Right lobe of liver (tissue), 6 donors: ENCODE data around the gene SLC22A16. TPM values are rescaled to one million over a fixed set of nuclear protein-coding genes. Genes with fewer than 3 reads are reported as not detected.

ENCODE experiments used
- ATAC-seq, 4 donors: fragments of 200-7000 bp; cut with Tn5 transposase; one replicate each; pipeline ENCODE4 v1.9.1; 2020; ENCODE audit warnings: mild to moderate bottlenecking in 4 of 4, moderate library complexity in 4 of 4
- DNase-seq, 3 donors: peaks; one replicate each; pipeline ENCODE4 v3.0.0-alpha.2; 2020
- H3K27ac ChIP-seq, 3 donors: fragments of 200-600 bp; one replicate each; pipeline ENCODE4 v1.8.0; 2022
- H3K27me3 ChIP-seq, 2 donors: fragments of 200-600 bp; one replicate each; pipeline ENCODE4 v1.8.0; 2022
- H3K36me3 ChIP-seq, 4 donors: fragments of 200-600 bp; sonication (generic) in 1 of 4; one replicate each; pipeline versions ENCODE4 v1.5.1 to v1.8.0; 2017 to 2022; ENCODE audit warnings: control low read depth in 1 of 4
- H3K4me1 ChIP-seq, 4 donors: fragments of 200-600 bp; sonication (generic) in 1 of 4; one replicate each; pipeline versions ENCODE4 v1.5.1 to v1.8.0; 2017 to 2022; ENCODE audit warnings: control low read depth in 1 of 4
- H3K4me3 ChIP-seq, 3 donors: fragments of 200-600 bp; one replicate each; pipeline ENCODE4 v1.8.0; 2022
- H3K9me3 ChIP-seq, 4 donors: fragments of 200-600 bp; sonication (generic) in 1 of 4; one replicate each; pipeline versions ENCODE4 v1.5.1 to v1.8.0; 2017 to 2022; ENCODE audit warnings: control low read depth in 1 of 4
- POLR2A ChIP-seq: fragments of 450-650 bp; IDR thresholded peaks from one replicate; pipeline ENCODE4 v1.6.1; 2017; ENCODE audit warnings: antibody characterized with exemption, mild to moderate bottlenecking
- WGBS: methylation state at CpG from one replicate; pipeline ENCODE4 v1.1.6; 2018; ENCODE audit warnings: low coverage, low lambda C conversion rate; ENCODE audit not compliant: insufficient coverage; ENCODE audit errors: missing lambda C conversion rate; 5-methylcytosine and 5-hydroxymethylcytosine counted together
- intact Hi-C, 2 donors: fragments of 100-400 bp; cut with DNase I; formaldehyde crosslinking; loops; one replicate each; pipeline versions ENCODE4 v1.11.2 to v1.14.1; 2022
- total RNA-seq, 6 experiments: library from RNA; depleted of rRNA in 2 of 6; stranded (reverse); fragments of >200 nt in 2 of 6; fragmentation: NEBNext Ultra II Directional in 3 of 6; extraction: Animal tissue kit (Norgen Biotek cat#: 25700) in 3 of 6; gene quantifications; one replicate each; pipeline versions ENCODE4 v1.1.0 to v1.2.4, GENCODE V29; 2016 to 2023
- TF ChIP-seq, protein P1 (sequence below), 4 donors: fragments of 200-600 bp in 3 of 4; fragments of 450-650 bp in 1 of 4; IDR thresholded peaks; one replicate each; pipeline versions ENCODE4 v1.5.1 to v1.8.0; 2016 to 2022; ENCODE audit warnings: antibody characterized with exemption in 4 of 4, mild to moderate bottlenecking in 2 of 4
- donor health status: DM: no; HTN: yes; CAD: no.
- donor health status: DM: no; HTN: no; CAD: no.
- donor health status: DM: no; HTN: no; CAD: no.
- donor health status: DM: no; HTN: yes; CAD: no.
- donor health status: DM: no; HTN: yes; CAD: no.

Gene SLC22A16
- total RNA-seq, 6 experiments from 2014 or later, result 0.11 to 0.44 (median 0.31) TPM; not detected in 3

DNA sequence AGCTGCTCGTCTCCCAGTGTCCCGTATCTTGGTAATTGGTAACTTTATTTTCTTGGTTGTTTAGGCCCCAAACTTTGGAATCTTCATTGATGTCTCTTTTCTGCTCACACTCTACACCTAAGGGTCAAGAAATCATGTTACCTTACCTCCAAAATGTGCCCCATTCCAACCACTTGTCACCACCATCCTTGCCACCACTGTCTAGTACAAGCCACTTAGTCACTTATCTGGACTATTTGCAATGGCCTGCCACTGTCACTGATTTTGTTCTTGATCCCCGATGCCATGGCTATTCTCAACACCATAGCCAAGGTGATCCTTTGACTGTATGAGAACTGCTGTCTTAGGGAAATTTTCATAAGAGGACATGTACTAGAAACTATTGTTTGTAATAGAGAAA lies 46.0 kb upstream of the SLC22A16 start:
- WGBS, result 97% methylated on average over 3 of the region's 3 CpGs
- ATAC-seq, result no peak

DNA sequence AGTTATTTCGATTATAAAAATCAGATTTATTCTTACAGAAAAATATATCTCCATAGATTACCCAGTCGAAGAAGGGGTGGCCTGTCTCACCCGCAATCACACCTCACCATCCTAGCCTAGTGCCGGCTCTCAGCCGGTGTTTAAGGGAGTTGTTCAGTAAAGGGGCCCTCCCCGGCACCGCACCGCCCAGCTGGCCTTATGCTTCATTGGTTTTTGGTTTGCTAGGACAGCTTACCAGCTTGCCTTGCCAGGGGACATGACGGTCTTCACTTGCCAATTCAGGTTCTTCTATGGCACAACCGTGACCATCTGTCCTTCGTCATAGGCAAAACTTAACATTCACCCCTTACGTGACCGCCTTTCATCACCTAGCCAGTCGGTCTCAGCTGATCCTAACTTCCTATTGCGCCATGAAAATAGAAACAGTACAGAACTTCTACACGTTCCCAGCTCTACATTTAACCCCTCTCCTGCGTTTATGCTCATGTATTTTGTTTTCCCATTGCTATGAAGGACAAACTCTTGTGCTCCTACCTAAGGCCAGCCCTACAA lies 44.7 kb upstream of the SLC22A16 start:
- Histone ChIP-seq H3K9me3 (no peaks in the 10 kb centered on the region), H3K27ac (no peak overlapping the region), H3K4me1 (peaks cover 0 to 23% (median 10%) of the 10 kb centered on the region in 4 donors), H3K4me3 (no peak overlapping the region), H3K27me3 (no peaks in the 10 kb centered on the region), H3K36me3 (no peaks in the 10 kb centered on the region)
- no peak for TF ChIP-seq POLR2A
- TF ChIP-seq, protein P1, sequence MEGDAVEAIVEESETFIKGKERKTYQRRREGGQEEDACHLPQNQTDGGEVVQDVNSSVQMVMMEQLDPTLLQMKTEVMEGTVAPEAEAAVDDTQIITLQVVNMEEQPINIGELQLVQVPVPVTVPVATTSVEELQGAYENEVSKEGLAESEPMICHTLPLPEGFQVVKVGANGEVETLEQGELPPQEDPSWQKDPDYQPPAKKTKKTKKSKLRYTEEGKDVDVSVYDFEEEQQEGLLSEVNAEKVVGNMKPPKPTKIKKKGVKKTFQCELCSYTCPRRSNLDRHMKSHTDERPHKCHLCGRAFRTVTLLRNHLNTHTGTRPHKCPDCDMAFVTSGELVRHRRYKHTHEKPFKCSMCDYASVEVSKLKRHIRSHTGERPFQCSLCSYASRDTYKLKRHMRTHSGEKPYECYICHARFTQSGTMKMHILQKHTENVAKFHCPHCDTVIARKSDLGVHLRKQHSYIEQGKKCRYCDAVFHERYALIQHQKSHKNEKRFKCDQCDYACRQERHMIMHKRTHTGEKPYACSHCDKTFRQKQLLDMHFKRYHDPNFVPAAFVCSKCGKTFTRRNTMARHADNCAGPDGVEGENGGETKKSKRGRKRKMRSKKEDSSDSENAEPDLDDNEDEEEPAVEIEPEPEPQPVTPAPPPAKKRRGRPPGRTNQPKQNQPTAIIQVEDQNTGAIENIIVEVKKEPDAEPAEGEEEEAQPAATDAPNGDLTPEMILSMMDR (IDR thresholded peaks at IDR 0.05), result no peak
- WGBS, result 78% methylated on average over 17 of the region's 17 CpGs
- ATAC-seq (no peak), DNase-seq (no peak)
- intact Hi-C loops, result no loop called here

More for the DNA sequence above, 46.0 kb upstream of the SLC22A16 start:
- H3K27me3 ChIP-seq, result no peaks in the 10 kb centered on the region
- no peak for DNase-seq
- no peaks in the 10 kb centered on the region for H3K9me3 ChIP-seq
- H3K36me3 ChIP-seq, result no peaks in the 10 kb centered on the region
- no peak overlapping the region for H3K27ac ChIP-seq
- intact Hi-C loops, result no loop called here
- TF ChIP-seq, protein P1 (IDR thresholded peaks at IDR 0.05), result no peak
- no peak for TF ChIP-seq POLR2A
- H3K4me1 ChIP-seq, result peaks cover 0 to 12% (median 5%) of the 10 kb centered on the region in 4 donors
- H3K4me3 ChIP-seq, result no peak overlapping the region

DNA sequence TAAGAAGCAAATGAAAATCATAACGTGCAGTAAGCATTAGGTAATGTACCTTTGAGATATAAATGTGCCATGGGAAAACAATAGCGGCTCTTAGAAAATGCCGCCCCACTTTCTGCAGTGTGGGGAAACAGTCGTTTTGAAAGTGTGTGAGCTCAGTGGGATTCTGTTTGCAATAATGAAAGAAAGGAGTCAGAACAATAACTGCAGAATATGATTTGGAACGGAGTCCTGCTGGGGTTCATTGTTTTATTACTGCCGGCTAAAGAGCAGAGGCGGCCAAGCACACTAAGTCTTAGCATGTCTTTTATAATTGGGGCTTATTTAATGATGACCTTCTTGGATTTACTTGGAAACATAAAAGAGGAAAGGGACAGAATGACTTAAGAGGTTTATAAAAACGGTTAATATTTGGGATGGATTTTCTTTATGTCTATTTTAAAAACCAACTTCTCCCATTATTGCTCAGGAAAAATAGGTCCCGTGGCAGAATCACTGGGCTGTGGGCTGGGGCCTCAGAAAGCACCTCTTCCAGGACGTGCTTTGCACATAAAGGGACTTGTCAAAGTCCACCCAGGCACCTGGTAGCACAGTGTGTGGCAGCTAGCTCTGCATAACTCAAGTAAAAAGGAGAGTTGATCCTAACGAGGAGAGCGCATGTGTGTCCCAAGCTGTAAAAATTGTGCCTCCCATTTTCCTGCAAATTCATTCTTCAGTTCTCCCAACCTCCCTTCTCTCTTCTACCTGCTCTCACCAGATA lies 44.0 kb upstream of the SLC22A16 start:
- ATAC-seq (no peak), DNase-seq (no peak)
- 69% methylated on average over 12 of the region's 12 CpGs for WGBS
- H3K27ac ChIP-seq, result no peak overlapping the region
- H3K36me3 ChIP-seq, result no peaks in the 10 kb centered on the region
- intact Hi-C loops, result no loop called here
- H3K27me3 ChIP-seq, result no peaks in the 10 kb centered on the region
- H3K4me1 ChIP-seq, result peaks cover 0 to 24% (median 10%) of the 10 kb centered on the region in 4 donors
- H3K4me3 ChIP-seq, result no peak overlapping the region
- TF ChIP-seq POLR2A, result no peak
- TF ChIP-seq, protein P1 (IDR thresholded peaks at IDR 0.05), result no peak
- no peaks in the 10 kb centered on the region for H3K9me3 ChIP-seq

DNA sequence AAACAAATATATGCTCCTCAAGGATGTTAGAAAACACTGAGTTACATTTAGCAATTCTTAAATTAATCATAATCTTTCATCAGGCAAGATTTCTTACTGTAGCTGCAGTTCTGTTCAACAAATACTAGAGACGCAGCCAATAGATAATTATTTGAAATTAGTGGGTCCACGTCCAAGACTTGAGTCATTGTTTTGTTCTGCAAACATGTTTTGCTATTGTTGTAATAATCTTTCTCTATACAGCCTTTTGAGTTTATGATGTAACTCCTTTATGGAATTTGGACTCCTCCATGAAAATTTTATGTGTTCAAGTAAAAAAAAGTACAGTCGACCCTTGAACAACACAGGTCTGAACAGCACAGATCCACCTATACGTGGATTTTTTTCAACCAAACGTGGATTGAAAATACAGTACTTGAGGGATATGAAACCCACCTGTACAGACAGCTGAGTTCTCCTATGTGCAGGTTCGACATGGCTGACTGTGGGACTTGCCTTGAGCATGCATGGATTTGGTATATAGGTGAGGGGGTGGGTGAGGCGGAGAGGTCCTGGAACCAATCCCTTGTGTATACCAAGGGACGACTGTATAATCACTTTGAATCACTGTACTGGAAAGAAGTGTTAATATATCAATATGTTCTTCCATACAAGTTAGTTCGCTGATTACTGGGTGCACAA lies 41.3 kb upstream of the SLC22A16 start:
- DNase-seq (no peak), ATAC-seq (peak in 3 of 4 donors; percentile 5 to 26 (median 12))
- peaks cover 0 to 28% (median 12%) of the 10 kb centered on the region in 4 donors for H3K4me1 ChIP-seq
- H3K27ac ChIP-seq, result peak overlapping the region in 2 of 3 donors; percentile 68 to 75
- intact Hi-C loops, result no loop called here
- TF ChIP-seq POLR2A, result no peak
- TF ChIP-seq, protein P1 (IDR thresholded peaks at IDR 0.05), result no peak
- no peak overlapping the region for H3K4me3 ChIP-seq
- no peaks in the 10 kb centered on the region for H3K27me3 ChIP-seq
- H3K36me3 ChIP-seq, result no peaks in the 10 kb centered on the region
- 39% methylated on average over 9 of the region's 9 CpGs for WGBS
- H3K9me3 ChIP-seq, result no peaks in the 10 kb centered on the region
